GM12878 (cell line): ENCODE results near the gene OGFOD2. TPM values are rescaled to one million over a fixed set of nuclear protein-coding genes. Genes with fewer than 3 reads are reported as not detected.

Experiments
- CHD2 ChIP-seq: IDR thresholded peaks from 2 replicates; pipeline ENCODE4 v1.6.1; 2011; ENCODE audit warnings: low read depth, low read length, improper control_type of control experiment, borderline replicate concordance
- DPF2 ChIP-seq: fragments of 450-650 bp; IDR thresholded peaks from 2 replicates; pipeline ENCODE4 v1.6.1; 2017; ENCODE audit warnings: mild to moderate bottlenecking
- E4F1 ChIP-seq: fragments of 450-650 bp; IDR thresholded peaks from 2 replicates; pipeline ENCODE4 v1.6.1; 2018; ENCODE audit warnings: borderline replicate concordance, mild to moderate bottlenecking; ENCODE audit not compliant: partially characterized antibody
- EGR1 ChIP-seq, 2 experiments: IDR thresholded peaks; 1 replicate in 1 of 2; 2 replicates in 1 of 2; pipeline ENCODE4 v1.6.1; 2011 to 2012; ENCODE audit warnings: low read depth in 2 of 2, low read length in 2 of 2, borderline replicate concordance in 1 of 2, mild to moderate bottlenecking in 1 of 2, moderate library complexity in 1 of 2
- FOXM1 ChIP-seq: IDR thresholded peaks from 2 replicates; pipeline ENCODE4 v1.6.1; 2012; ENCODE audit warnings: low read depth, mild to moderate bottlenecking, inconsistent platforms, low read length, moderate library complexity
- GABPA ChIP-seq: IDR thresholded peaks from 2 replicates; pipeline ENCODE4 v1.6.1; 2014; ENCODE audit warnings: antibody characterized with exemption, low read depth, mild to moderate bottlenecking, inconsistent platforms
- KAT2A ChIP-seq: conservative IDR thresholded peaks from 2 replicates; pipeline ENCODE4 v1.6.1; 2011; ENCODE audit warnings: low read depth, low read length; ENCODE audit not compliant: control insufficient read depth
- KDM1A ChIP-seq: fragments of 200-600 bp; sonication (generic); IDR thresholded peaks from 2 replicates; pipeline ENCODE4 v1.6.1; 2016; ENCODE audit warnings: borderline replicate concordance
- MYC ChIP-seq: IDR thresholded peaks from 2 replicates; pipeline ENCODE4 v1.6.1; 2011; ENCODE audit warnings: mild to moderate bottlenecking, low read length, moderate library complexity, inconsistent platforms; ENCODE audit not compliant: insufficient read depth, insufficient replicate concordance, insufficient read length, severe bottlenecking
- NBN ChIP-seq: fragments of 450-650 bp; IDR thresholded peaks from 2 replicates; pipeline ENCODE4 v1.6.1; 2016
- NRF1 ChIP-seq: conservative IDR thresholded peaks from 2 replicates; pipeline ENCODE4 v1.6.1; 2011; ENCODE audit warnings: mild to moderate bottlenecking, low read depth, low read length, improper control_type of control experiment
- RBBP5 ChIP-seq: fragments of 200-600 bp; sonication (generic); conservative IDR thresholded peaks from 2 replicates; pipeline ENCODE4 v1.6.1; 2016
- STAT1 ChIP-seq: fragments of 450-650 bp; conservative IDR thresholded peaks from 2 replicates; pipeline ENCODE4 v1.6.1; 2014; ENCODE audit warnings: antibody characterized with exemption, mild to moderate bottlenecking
- YY1 ChIP-seq: IDR thresholded peaks from 2 replicates; pipeline ENCODE4 v1.6.1; 2011; ENCODE audit warnings: low read depth, mild to moderate bottlenecking, low read length
- ZNF217 ChIP-seq: fragments of 450-650 bp; IDR thresholded peaks from 2 replicates; pipeline ENCODE4 v1.6.1; 2017; ENCODE audit warnings: antibody characterized with exemption, mild to moderate bottlenecking
- ZZZ3 ChIP-seq: IDR thresholded peaks from 2 replicates; pipeline ENCODE4 v1.6.1; 2011; ENCODE audit warnings: low read depth; ENCODE audit not compliant: control insufficient read depth, insufficient read length
- polyA plus RNA-seq, 11 experiments: library from polyadenylated mRNA; depleted of rRNA in 4 of 11; unstranded in 6 of 11; stranded (reverse) in 5 of 11; fragments of >200 nt; fragmentation: Nextera tagmentation in 4 of 11; fragmentation: Illumina TruSeq in 1 of 11; extraction: Ambion mirVana in 4 of 11; extraction: Trizol in 1 of 11; gene quantifications; 1 replicate in 1 of 11; 2 replicates in 10 of 11; pipeline versions ENCODE4 v1.2.1 to v1.2.3, GENCODE V29; 2011 to 2016; ENCODE audit warnings: inconsistent platforms in 2 of 11, missing spikeins in 2 of 11, low read depth in 1 of 11
- total RNA-seq, 4 experiments: library from RNA; depleted of rRNA in 3 of 4; stranded (reverse); fragments of >200 nt in 3 of 4; fragmentation: Illumina TruSeq in 1 of 4; extraction: Trizol in 1 of 4; gene quantifications; 2 replicates each; pipeline versions ENCODE4 v1.2.1 to v1.2.3, GENCODE V29; 2013 to 2021
- TF ChIP-seq, protein P1 (sequence below): fragments of 450-650 bp; IDR thresholded peaks from 2 replicates; pipeline ENCODE4 v1.6.1; 2017; ENCODE audit warnings: mild to moderate bottlenecking
- TF ChIP-seq, protein P2 (sequence below): IDR thresholded peaks from 2 replicates; pipeline ENCODE4 v1.6.1; 2011; ENCODE audit warnings: low read depth, mild to moderate bottlenecking, low read length, moderate library complexity, borderline replicate concordance; ENCODE audit errors: extremely low read depth
- TF ChIP-seq, protein P3 (sequence below), 3 experiments: IDR thresholded peaks in 2 of 3; conservative IDR thresholded peaks in 1 of 3; 2 replicates each; pipeline ENCODE4 v1.5.1; 2011; ENCODE audit warnings: low read depth in 3 of 3, low read length in 3 of 3, mild to moderate bottlenecking in 3 of 3, control low read depth in 2 of 3, moderate library complexity in 2 of 3, inconsistent platforms in 1 of 3, mixed read lengths in 1 of 3; ENCODE audit not compliant: control insufficient read depth in 2 of 3, insufficient read depth in 1 of 3; ENCODE audit errors: extremely low read depth in 1 of 3

Gene OGFOD2
- total and polyA plus RNA-seq, 10 of the 15 experiments (the other 5 are each of a cell fraction or from before 2014, with no cell fraction given): 0.93 to 29.2 (median 16.3) TPM

DNA sequence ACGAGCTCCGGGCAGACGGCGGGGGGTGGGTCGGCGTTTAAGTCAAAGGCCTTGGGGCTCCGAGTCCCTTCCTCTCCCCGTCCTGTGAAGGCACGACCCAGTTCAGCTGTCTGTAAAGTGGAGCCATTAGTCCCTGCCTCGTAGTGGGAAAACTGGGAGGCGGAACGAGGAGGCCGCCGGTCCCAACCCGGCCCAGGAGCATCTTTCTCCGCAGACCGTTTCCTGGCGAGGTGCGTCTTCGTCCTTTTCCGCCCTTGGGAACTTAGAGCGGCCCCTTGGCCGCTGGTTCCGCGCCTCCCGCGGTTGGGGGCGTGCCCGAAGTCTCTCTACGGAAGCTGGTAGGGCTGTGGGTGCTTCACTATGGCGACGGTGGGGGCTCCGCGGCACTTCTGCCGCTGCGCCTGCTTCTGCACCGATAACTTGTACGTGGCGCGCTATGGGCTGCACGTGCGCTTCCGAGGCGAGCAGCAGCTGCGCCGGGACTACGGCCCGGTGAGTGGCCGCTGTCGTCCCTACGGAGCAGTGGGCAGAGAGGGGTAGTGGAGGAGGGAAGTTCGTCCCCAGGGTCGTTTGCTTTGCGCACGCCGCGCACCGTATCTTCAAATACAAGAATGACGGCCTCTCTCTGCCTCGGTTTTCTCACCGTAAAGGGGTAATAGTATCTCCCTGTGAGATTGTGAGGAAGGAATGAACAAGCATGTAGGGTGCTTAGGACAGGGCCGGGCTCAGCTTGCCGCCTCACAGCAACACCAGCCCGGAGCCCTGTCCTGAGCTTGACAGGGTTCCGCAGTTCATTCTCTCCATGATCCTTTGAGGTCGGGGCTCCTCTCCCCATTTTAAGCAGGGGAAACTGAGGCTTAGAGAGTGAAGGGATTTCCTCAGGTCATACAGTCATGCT, at the start of gene OGFOD2 (continued):
- TF ChIP-seq, protein P1, sequence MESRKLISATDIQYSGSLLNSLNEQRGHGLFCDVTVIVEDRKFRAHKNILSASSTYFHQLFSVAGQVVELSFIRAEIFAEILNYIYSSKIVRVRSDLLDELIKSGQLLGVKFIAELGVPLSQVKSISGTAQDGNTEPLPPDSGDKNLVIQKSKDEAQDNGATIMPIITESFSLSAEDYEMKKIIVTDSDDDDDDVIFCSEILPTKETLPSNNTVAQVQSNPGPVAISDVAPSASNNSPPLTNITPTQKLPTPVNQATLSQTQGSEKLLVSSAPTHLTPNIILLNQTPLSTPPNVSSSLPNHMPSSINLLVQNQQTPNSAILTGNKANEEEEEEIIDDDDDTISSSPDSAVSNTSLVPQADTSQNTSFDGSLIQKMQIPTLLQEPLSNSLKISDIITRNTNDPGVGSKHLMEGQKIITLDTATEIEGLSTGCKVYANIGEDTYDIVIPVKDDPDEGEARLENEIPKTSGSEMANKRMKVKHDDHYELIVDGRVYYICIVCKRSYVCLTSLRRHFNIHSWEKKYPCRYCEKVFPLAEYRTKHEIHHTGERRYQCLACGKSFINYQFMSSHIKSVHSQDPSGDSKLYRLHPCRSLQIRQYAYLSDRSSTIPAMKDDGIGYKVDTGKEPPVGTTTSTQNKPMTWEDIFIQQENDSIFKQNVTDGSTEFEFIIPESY: no peak
- TF ChIP-seq, protein P2, sequence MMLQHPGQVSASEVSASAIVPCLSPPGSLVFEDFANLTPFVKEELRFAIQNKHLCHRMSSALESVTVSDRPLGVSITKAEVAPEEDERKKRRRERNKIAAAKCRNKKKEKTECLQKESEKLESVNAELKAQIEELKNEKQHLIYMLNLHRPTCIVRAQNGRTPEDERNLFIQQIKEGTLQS: no peak
- TF ChIP-seq NBN: peak; percentile 88
- no peak for TF ChIP-seq FOXM1
- no peak for TF ChIP-seq MYC
- no peak for TF ChIP-seq ZZZ3
- peak; percentile 94 for TF ChIP-seq YY1
- no peak for TF ChIP-seq RBBP5
- no peak for TF ChIP-seq NRF1
- TF ChIP-seq EGR1 (IDR thresholded peaks at IDR 0.05; ENCODE audit: borderline replicate concordance in 1 of 2, low read depth in 2 of 2, low read length in 2 of 2): peak in 1 of 2 experiments; percentile 27; a peak in 1 of 3 replicates
- TF ChIP-seq GABPA: peak; percentile 38
- TF ChIP-seq E4F1: peak; percentile 50
- TF ChIP-seq KAT2A: no peak
- TF ChIP-seq DPF2: 0 out of 2 replicates have a peak, but pooled peaks have one; percentile 38
- TF ChIP-seq STAT1: 0 out of 2 replicates have a peak, but pooled peaks have one; percentile 17
- TF ChIP-seq CHD2: 0 out of 2 replicates have a peak, but pooled peaks have one; percentile 22
- no peak for TF ChIP-seq ZNF217
- TF ChIP-seq, protein P3, sequence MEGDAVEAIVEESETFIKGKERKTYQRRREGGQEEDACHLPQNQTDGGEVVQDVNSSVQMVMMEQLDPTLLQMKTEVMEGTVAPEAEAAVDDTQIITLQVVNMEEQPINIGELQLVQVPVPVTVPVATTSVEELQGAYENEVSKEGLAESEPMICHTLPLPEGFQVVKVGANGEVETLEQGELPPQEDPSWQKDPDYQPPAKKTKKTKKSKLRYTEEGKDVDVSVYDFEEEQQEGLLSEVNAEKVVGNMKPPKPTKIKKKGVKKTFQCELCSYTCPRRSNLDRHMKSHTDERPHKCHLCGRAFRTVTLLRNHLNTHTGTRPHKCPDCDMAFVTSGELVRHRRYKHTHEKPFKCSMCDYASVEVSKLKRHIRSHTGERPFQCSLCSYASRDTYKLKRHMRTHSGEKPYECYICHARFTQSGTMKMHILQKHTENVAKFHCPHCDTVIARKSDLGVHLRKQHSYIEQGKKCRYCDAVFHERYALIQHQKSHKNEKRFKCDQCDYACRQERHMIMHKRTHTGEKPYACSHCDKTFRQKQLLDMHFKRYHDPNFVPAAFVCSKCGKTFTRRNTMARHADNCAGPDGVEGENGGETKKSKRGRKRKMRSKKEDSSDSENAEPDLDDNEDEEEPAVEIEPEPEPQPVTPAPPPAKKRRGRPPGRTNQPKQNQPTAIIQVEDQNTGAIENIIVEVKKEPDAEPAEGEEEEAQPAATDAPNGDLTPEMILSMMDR (IDR thresholded peaks at IDR 0.05 in 2 of 3, conservative IDR thresholded peaks at IDR 0.05 in 1 of 3; ENCODE audit: control insufficient read depth in 2 of 3, extremely low read depth in 1 of 3, insufficient read depth in 1 of 3, low read depth in 3 of 3, low read length in 3 of 3): no peak
- no peak for TF ChIP-seq KDM1A
